Measurements from ENCODE around the gene OR13C4.
"Not testable (repeated sequence)": the region's sequence is repeated elsewhere in the genome, so short reads cannot be mapped to it uniquely, and the experiment has no call there.

OR13C4 gene

GRCh38 chr9:104527109-104527508 is at the start of gene OR13C4:
Gene OR13C4, minus strand, starts transcription at chr9:104527209. Its CDS starts 0 bp downstream, at chr9:104527209.
- DNase-seq: no peak

- no peak for DNase-seq
Measured at GRCh38 chr9:104575456-104575855, 48.4 kb upstream of the OR13C4 start.

- no peak for DNase-seq
Measured at GRCh38 chr9:104572612-104573011, 45.6 kb upstream of the OR13C4 start.

- no peak for DNase-seq
Measured at GRCh38 chr9:104568868-104569267, 41.9 kb upstream of the OR13C4 start, which contains the start of gene OR13C8. Gene OR13C8, plus strand, starts transcription at chr9:104569168. Its CDS starts 0 bp downstream, at chr9:104569168.

- DNase-seq: no peak
Measured at GRCh38 chr9:104564358-104564757, 37.3 kb upstream of the OR13C4 start.

GRCh38 chr9:104556830-104557634 is 30.0 kb upstream of the OR13C4 start:
- DNase-seq: no peak

- no peak for DNase-seq
Measured at GRCh38 chr9:104555521-104555920, 28.5 kb upstream of the OR13C4 start.

- DNase-seq: no peak
Measured at GRCh38 chr9:104553261-104553660, 26.3 kb upstream of the OR13C4 start.

- DNase-seq: no peak
Measured at GRCh38 chr9:104544644-104545043, 17.6 kb upstream of the OR13C4 start.

GRCh38 chr9:104539275-104539674 is 12.3 kb upstream of the OR13C4 start:
- DNase-seq: no peak

GRCh38 chr9:104536756-104537155 is 9.7 kb upstream of the OR13C4 start, which contains the start of gene OR13C3:
Gene OR13C3, minus strand, starts transcription at chr9:104536856. Its CDS starts 133 bp downstream, at chr9:104536723.
- no peak for DNase-seq

- DNase-seq: not testable (repeated sequence)
Measured at GRCh38 chr9:104520241-104520640, 6.8 kb downstream of the OR13C4 start.

GRCh38 chr9:104514901-104515300 is 12.1 kb downstream of the OR13C4 start:
- no peak for DNase-seq

- DNase-seq: no peak
Measured at GRCh38 chr9:104506565-104506964, 20.4 kb downstream of the OR13C4 start.

GRCh38 chr9:104503963-104504362 is 23.0 kb downstream of the OR13C4 start, which contains the start of gene OR13F1:
Gene OR13F1, plus strand, starts transcription at chr9:104504263. Its CDS starts 0 bp downstream, at chr9:104504263.
- DNase-seq: no peak

- DNase-seq: no peak
Measured at GRCh38 chr9:104503440-104503839, 23.6 kb downstream of the OR13C4 start.

GRCh38 chr9:104494808-104495207 is 32.2 kb downstream of the OR13C4 start:
- no peak for DNase-seq

GRCh38 chr9:104485014-104485413 is 42.0 kb downstream of the OR13C4 start:
- DNase-seq: no peak

GRCh38 chr9:104482921-104483570 is 44.0 kb downstream of the OR13C4 start:
- no peak for DNase-seq
